ENCODE results near the gene ROBO3.

ROBO3 gene

GRCh38 chr11:124902616-124903015 lies 37.4 kb downstream of the ROBO3 start:
- DNase-seq (no peak), ATAC-seq (ENCODE audit: insufficient read depth, low read depth) (no peak)
- H3K4me1 ChIP-seq (ENCODE audit: insufficient read depth, low read length) = no peaks in the 10 kb centered on the region
- no peak overlapping the region for H3K9ac ChIP-seq (ENCODE audit: low read depth, low read length)
- H3K36me3 ChIP-seq (ENCODE audit: insufficient read depth, low read length) = no peaks in the 10 kb centered on the region
- TF ChIP-seq EZH2 (IDR thresholded peaks at IDR 0.05; ENCODE audit: borderline replicate concordance, low read depth, low read length, severe bottlenecking) (no peak), CTCF (IDR thresholded peaks at IDR 0.05; ENCODE audit: borderline replicate concordance, extremely low read depth, low read length, poor library complexity, severe bottlenecking) (no peak)
- H3K4me2 ChIP-seq (ENCODE audit: insufficient read depth, low read length) = no peak overlapping the region
- no peak overlapping the region for H3K4me3 ChIP-seq (ENCODE audit: low read depth in 1 of 2, low read length in 2 of 2)
- H4K20me1 ChIP-seq (ENCODE audit: insufficient read depth, low read length) = no peaks in the 10 kb centered on the region
- H3K9me3 ChIP-seq (ENCODE audit: insufficient read depth, low read length, severe bottlenecking) = no peaks in the 10 kb centered on the region
- H3K79me2 ChIP-seq (ENCODE audit: insufficient read depth, low read length) = no peaks in the 10 kb centered on the region
- H2AFZ ChIP-seq (ENCODE audit: low read depth, low read length) = no peak overlapping the region
- no peak overlapping the region for H3K27ac ChIP-seq (ENCODE audit: low read length)
- peaks cover 31% of the 10 kb centered on the region for H3K27me3 ChIP-seq (ENCODE audit: insufficient read depth, low read length, poor library complexity)

GRCh38 chr11:124915541-124916369 lies 50.5 kb downstream of the ROBO3 start:
- no peaks in the 10 kb centered on the region for H3K9me3 ChIP-seq (ENCODE audit: insufficient read depth, low read length, severe bottlenecking)
- H3K27me3 ChIP-seq (ENCODE audit: insufficient read depth, low read length, poor library complexity) = no peaks in the 10 kb centered on the region
- ATAC-seq (ENCODE audit: insufficient read depth, low read depth) (no peak), DNase-seq (no peak)
- no peak overlapping the region for H3K27ac ChIP-seq (ENCODE audit: low read length)
- no peak overlapping the region for H3K4me2 ChIP-seq (ENCODE audit: insufficient read depth, low read length)
- TF ChIP-seq CTCF (IDR thresholded peaks at IDR 0.05; ENCODE audit: borderline replicate concordance, extremely low read depth, low read length, poor library complexity, severe bottlenecking) (no peak), EZH2 (IDR thresholded peaks at IDR 0.05; ENCODE audit: borderline replicate concordance, low read depth, low read length, severe bottlenecking) (no peak)
- no peak overlapping the region for H3K9ac ChIP-seq (ENCODE audit: low read depth, low read length)
- no peak overlapping the region for H3K4me3 ChIP-seq (ENCODE audit: low read depth in 1 of 2, low read length in 2 of 2)
- H3K4me1 ChIP-seq (ENCODE audit: insufficient read depth, low read length) = no peaks in the 10 kb centered on the region
- H3K36me3 ChIP-seq (ENCODE audit: insufficient read depth, low read length) = no peaks in the 10 kb centered on the region
- no peaks in the 10 kb centered on the region for H4K20me1 ChIP-seq (ENCODE audit: insufficient read depth, low read length)
- H2AFZ ChIP-seq (ENCODE audit: low read depth, low read length) = no peak overlapping the region
- H3K79me2 ChIP-seq (ENCODE audit: insufficient read depth, low read length) = no peaks in the 10 kb centered on the region

- no peak for TF ChIP-seq EZH2 (IDR thresholded peaks at IDR 0.05; ENCODE audit: borderline replicate concordance, low read depth, low read length, severe bottlenecking)
- TF ChIP-seq CTCF (IDR thresholded peaks at IDR 0.05; ENCODE audit: borderline replicate concordance, extremely low read depth, low read length, poor library complexity, severe bottlenecking) = no peak
- H3K9me3 ChIP-seq (ENCODE audit: insufficient read depth, low read length, severe bottlenecking) = no peaks in the 10 kb centered on the region
- DNase-seq (no peak), ATAC-seq (ENCODE audit: insufficient read depth, low read depth) (no peak)
- H4K20me1 ChIP-seq (ENCODE audit: insufficient read depth, low read length) = no peaks in the 10 kb centered on the region
- no peak overlapping the region for H3K4me3 ChIP-seq (ENCODE audit: low read depth in 1 of 2, low read length in 2 of 2)
- H3K27ac ChIP-seq (ENCODE audit: low read length) = no peak overlapping the region
- no peak overlapping the region for H2AFZ ChIP-seq (ENCODE audit: low read depth, low read length)
- H3K79me2 ChIP-seq (ENCODE audit: insufficient read depth, low read length) = no peaks in the 10 kb centered on the region
- H3K4me1 ChIP-seq (ENCODE audit: insufficient read depth, low read length) = no peaks in the 10 kb centered on the region
- no peak overlapping the region for H3K9ac ChIP-seq (ENCODE audit: low read depth, low read length)
- H3K4me2 ChIP-seq (ENCODE audit: insufficient read depth, low read length) = no peak overlapping the region
- H3K36me3 ChIP-seq (ENCODE audit: insufficient read depth, low read length) = no peaks in the 10 kb centered on the region
- H3K27me3 ChIP-seq (ENCODE audit: insufficient read depth, low read length, poor library complexity) = no peaks in the 10 kb centered on the region
These were observed 51.1 kb downstream of the ROBO3 start for GRCh38 chr11:124916370-124916710.

All from DND-41 (cell line).